Psoas muscle (tissue), 8 donors: Measurements from ENCODE around the gene SEMA3D. TPM values are rescaled to one million over a fixed set of nuclear protein-coding genes. Genes with fewer than 3 reads are reported as not detected.

Experiments
- ATAC-seq, 4 donors: fragments of 200-7000 bp; cut with Tn5 transposase; one replicate each; pipeline ENCODE4 v1.9.1; 2020; ENCODE audit warnings: moderate library complexity in 3 of 4, mild to moderate bottlenecking in 2 of 4
- DNase-seq, 2 donors: peaks; one replicate each; pipeline ENCODE4 v3.0.0-alpha.2; 2020
- H3K27ac ChIP-seq: fragments of 200-600 bp; one replicate; pipeline ENCODE4 v1.8.0; 2022
- H3K27me3 ChIP-seq, 3 donors: fragments of 200-600 bp in 1 of 3; one replicate each; pipeline versions ENCODE4 v1.6.1 to v1.8.0; 2013 to 2022; ENCODE audit warnings: low read length in 2 of 3, mild to moderate bottlenecking in 2 of 3, moderate library complexity in 1 of 3; ENCODE audit not compliant: insufficient read depth in 3 of 3
- H3K36me3 ChIP-seq, 2 donors: fragments of 200-600 bp in 1 of 2; one replicate each; pipeline versions ENCODE4 v1.6.1 to v1.8.0; 2013 to 2022; ENCODE audit warnings: low read depth in 1 of 2, mild to moderate bottlenecking in 1 of 2, moderate library complexity in 1 of 2; ENCODE audit not compliant: insufficient read depth in 1 of 2
- H3K4me1 ChIP-seq: fragments of 200-600 bp; one replicate; pipeline ENCODE4 v1.8.0; 2022
- H3K4me3 ChIP-seq: fragments of 200-600 bp; one replicate; pipeline ENCODE4 v1.8.0; 2022; ENCODE audit warnings: mild to moderate bottlenecking
- H3K9me3 ChIP-seq: fragments of 200-600 bp; one replicate; pipeline ENCODE4 v1.8.0; 2022
- WGBS, 3 donors: extraction: QIAGEN DNeasy Blood & Tissue Kit; methylation state at CpG; one replicate each; pipeline versions ENCODE4 v1.1.6 to v1.1.7; 2013; 5-methylcytosine and 5-hydroxymethylcytosine counted together
- intact Hi-C, 2 donors: fragments of 100-400 bp; cut with DNase I; formaldehyde crosslinking; loops; one replicate each; pipeline versions ENCODE4 v1.11.0 to v1.14.2; 2022
- polyA plus RNA-seq, 3 donors: library from polyadenylated mRNA; stranded (reverse); fragments of 200-250 nt; gene quantifications; one replicate each; pipeline ENCODE4 v1.2.3, GENCODE V29; 2013
- total RNA-seq, 4 donors: library from RNA; stranded (reverse); fragmentation: NEBNext Ultra II Directional in 2 of 4; extraction: Animal tissue kit (Norgen Biotek cat#: 25700) in 2 of 4; gene quantifications; one replicate each; pipeline versions ENCODE4 v1.2.1 to v1.2.4, GENCODE V29; 2021 to 2023
- TF ChIP-seq, protein P1 (sequence below): fragments of 200-600 bp; IDR thresholded peaks from one replicate; pipeline ENCODE4 v1.8.0; 2022; ENCODE audit warnings: antibody characterized with exemption
- donor health status: healthy with polysubstance abuse.
- donor health status: DM: no; HTN: no; CAD: no; lungs with moderate emphysema.
- donor health status: Bipolar disorder and iron deficiency.
- donor health status: healthy.
- donor health status: DM: yes; HTN: yes; CAD: no.
- donor health status: DM: no; HTN: no; CAD: no.
- donor health status: DM: no; HTN: no; CAD: no.
- donor health status: DM: yes; HTN: yes; CAD: no.

SEMA3D gene
- total and polyA plus RNA-seq, 7 donors: 0.01 to 0.28 (median 0.06) TPM; not detected in 1

GRCh38 chr7:85067371-85067770, 119.5 kb downstream of the SEMA3D start:
- H3K4me3 ChIP-seq: no peak overlapping the region
- TF ChIP-seq, protein P1, sequence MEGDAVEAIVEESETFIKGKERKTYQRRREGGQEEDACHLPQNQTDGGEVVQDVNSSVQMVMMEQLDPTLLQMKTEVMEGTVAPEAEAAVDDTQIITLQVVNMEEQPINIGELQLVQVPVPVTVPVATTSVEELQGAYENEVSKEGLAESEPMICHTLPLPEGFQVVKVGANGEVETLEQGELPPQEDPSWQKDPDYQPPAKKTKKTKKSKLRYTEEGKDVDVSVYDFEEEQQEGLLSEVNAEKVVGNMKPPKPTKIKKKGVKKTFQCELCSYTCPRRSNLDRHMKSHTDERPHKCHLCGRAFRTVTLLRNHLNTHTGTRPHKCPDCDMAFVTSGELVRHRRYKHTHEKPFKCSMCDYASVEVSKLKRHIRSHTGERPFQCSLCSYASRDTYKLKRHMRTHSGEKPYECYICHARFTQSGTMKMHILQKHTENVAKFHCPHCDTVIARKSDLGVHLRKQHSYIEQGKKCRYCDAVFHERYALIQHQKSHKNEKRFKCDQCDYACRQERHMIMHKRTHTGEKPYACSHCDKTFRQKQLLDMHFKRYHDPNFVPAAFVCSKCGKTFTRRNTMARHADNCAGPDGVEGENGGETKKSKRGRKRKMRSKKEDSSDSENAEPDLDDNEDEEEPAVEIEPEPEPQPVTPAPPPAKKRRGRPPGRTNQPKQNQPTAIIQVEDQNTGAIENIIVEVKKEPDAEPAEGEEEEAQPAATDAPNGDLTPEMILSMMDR: no peak
- no peaks in the 10 kb centered on the region for H3K4me1 ChIP-seq
- DNase-seq: no peak
- no peak overlapping the region for H3K27ac ChIP-seq
- H3K27me3 ChIP-seq: no peaks in the 10 kb centered on the region
- intact Hi-C loops: no loop called here
- WGBS, 3 donors: 34 to 66% (median 47%) methylated on average over 1 of the region's 1 CpG
- H3K9me3 ChIP-seq: no peaks in the 10 kb centered on the region
- ATAC-seq: no peak
- no peaks in the 10 kb centered on the region for H3K36me3 ChIP-seq

GRCh38 chr7:85065888-85066485, 120.9 kb downstream of the SEMA3D start:
- no peak overlapping the region for H3K27ac ChIP-seq
- H3K9me3 ChIP-seq: no peaks in the 10 kb centered on the region
- DNase-seq (no peak), ATAC-seq (no peak)
- no peaks in the 10 kb centered on the region for H3K27me3 ChIP-seq
- H3K36me3 ChIP-seq: no peaks in the 10 kb centered on the region
- H3K4me1 ChIP-seq: no peaks in the 10 kb centered on the region
- H3K4me3 ChIP-seq: no peak overlapping the region
- TF ChIP-seq, protein P1: no peak
- intact Hi-C loops: no loop called here

- H3K27me3 ChIP-seq: no peaks in the 10 kb centered on the region
- 9 to 24% (median 13%) methylated on average over 1 of the region's 1 CpG for WGBS, 3 donors
- intact Hi-C loops: no loop called here
- no peaks in the 10 kb centered on the region for H3K4me1 ChIP-seq
- no peak for DNase-seq
- no peaks in the 10 kb centered on the region for H3K9me3 ChIP-seq
- H3K4me3 ChIP-seq: no peak overlapping the region
- ATAC-seq: no peak
- no peak overlapping the region for H3K27ac ChIP-seq
- no peaks in the 10 kb centered on the region for H3K36me3 ChIP-seq
- TF ChIP-seq, protein P1: no peak
Measured at GRCh38 chr7:85065306-85065705, 121.5 kb downstream of the SEMA3D start.

- intact Hi-C loops: no loop called here
- H3K9me3 ChIP-seq: no peaks in the 10 kb centered on the region
- no peaks in the 10 kb centered on the region for H3K36me3 ChIP-seq
- ATAC-seq (no peak), DNase-seq (no peak)
- H3K4me1 ChIP-seq: no peaks in the 10 kb centered on the region
- no peaks in the 10 kb centered on the region for H3K27me3 ChIP-seq
- no peak overlapping the region for H3K27ac ChIP-seq
- 58 to 64% (median 63%) methylated on average over 1 of the region's 1 CpG for WGBS, 3 donors
- no peak overlapping the region for H3K4me3 ChIP-seq
- TF ChIP-seq, protein P1: no peak
Measured at GRCh38 chr7:85062651-85063050, 124.2 kb downstream of the SEMA3D start.

- Histone ChIP-seq H3K4me1 (no peaks in the 10 kb centered on the region), H3K27me3 (no peaks in the 10 kb centered on the region), H3K36me3 (no peaks in the 10 kb centered on the region), H3K9me3 (no peaks in the 10 kb centered on the region), H3K27ac (no peak overlapping the region), H3K4me3 (no peak overlapping the region)
- DNase-seq (no peak), ATAC-seq (no peak)
- intact Hi-C loops: no loop called here
- WGBS, 3 donors: 64 to 75% (median 68%) methylated on average over 2 of the region's 2 CpGs
- TF ChIP-seq, protein P1: no peak
Measured at GRCh38 chr7:85061456-85061855, 125.4 kb downstream of the SEMA3D start.
